GM12878 (cell line): ENCODE data around the gene PPIF. TPM values are rescaled to one million over a fixed set of nuclear protein-coding genes. Genes with fewer than 3 reads are reported as not detected.

Experiments used
- ATAC-seq: fragments of 200-7000 bp; cut with Tn5 transposase; 3 replicates; pipeline ENCODE4 v1.9.1; 2020; ENCODE audit warnings: mild to moderate bottlenecking, moderate library complexity
- BruUV-seq: library from RNA; stranded (reverse); fragments of 400-500 nt; replicated peaks from 2 replicates; lab custom pipeline; 2021; lab: Mats Ljungman, UMichigan
- CTCF ChIA-PET: fragments of 300-600 bp; sonication (Branson Sonifier 250); formaldehyde crosslinking; extraction: SDS; loops from one replicate; lab custom pipeline; 2021; ENCODE audit warnings: inconsistent platforms; lab: Yijun Ruan, JAX
- POLR2A ChIA-PET: fragments of 350-600 bp; formaldehyde crosslinking; extraction: SDS; loops from one replicate; lab custom pipeline; 2021; ENCODE audit warnings: inconsistent platforms; lab: Charles Lee
- RAD21 ChIA-PET: fragments of 300-600 bp; sonication (Branson Sonifier 250); formaldehyde crosslinking; loops from one replicate; lab custom pipeline; 2023; ENCODE audit warnings: antibody characterized with exemption; ENCODE audit not compliant: unreplicated experiment; lab: Charles Lee
- SMC1A ChIA-PET: fragments of 300-600 bp; sonication (Branson Sonifier 250); formaldehyde crosslinking; loops from one replicate; lab custom pipeline; 2023; ENCODE audit not compliant: unreplicated experiment, uncharacterized antibody; lab: Charles Lee
- DNase-seq: peaks from one replicate; pipeline ENCODE4 v3.0.0-alpha.2; 2011; ENCODE audit warnings: low read depth, low spot score
- FAIRE-seq: peaks from 3 replicates; lab custom pipeline; 2011; peaks lifted over from hg19 to GRCh38; lab: Jason Lieb, UNC
- H2AFZ ChIP-seq: 2 replicates; pipeline ENCODE4 v1.6.0; 2011; ENCODE audit warnings: low read depth, low read length, control low read depth; ENCODE audit not compliant: control insufficient read depth
- H3K27ac ChIP-seq: 2 replicates; pipeline ENCODE4 v1.5.1; 2011; ENCODE audit warnings: control low read depth; ENCODE audit not compliant: control insufficient read depth, insufficient read depth
- H3K27me3 ChIP-seq, 2 experiments: replicated peaks in 1 of 2; 2 replicates each; pipeline versions ENCODE4 v1.6.0 to v1.6.1; 2011; ENCODE audit warnings: low read length in 1 of 2; ENCODE audit not compliant: control insufficient read depth in 2 of 2, insufficient read depth in 2 of 2
- H3K36me3 ChIP-seq, 2 experiments: 2 replicates each; pipeline ENCODE4 v1.5.1; 2011; ENCODE audit warnings: low read length in 1 of 2; ENCODE audit not compliant: control insufficient read depth in 2 of 2, insufficient read depth in 2 of 2
- H3K4me1 ChIP-seq: 2 replicates; pipeline ENCODE4 v1.6.1; 2011; ENCODE audit warnings: mild to moderate bottlenecking, low read length, moderate library complexity, mixed read lengths; ENCODE audit not compliant: control insufficient read depth, insufficient read depth
- H3K4me2 ChIP-seq: 2 replicates; pipeline ENCODE4 v1.6.0; 2011; ENCODE audit warnings: control low read depth; ENCODE audit not compliant: control insufficient read depth, insufficient read depth
- H3K4me3 ChIP-seq: fragments of 200-600 bp; sonication (generic); 2 replicates; pipeline ENCODE4 v1.5.1; 2016
- H3K79me2 ChIP-seq: 2 replicates; pipeline ENCODE4 v1.6.0; 2011; ENCODE audit warnings: low read length; ENCODE audit not compliant: control insufficient read depth, insufficient read depth
- H3K9ac ChIP-seq: 2 replicates; pipeline ENCODE4 v1.8.0; 2011; ENCODE audit warnings: low read length, control low read depth, mixed read lengths; ENCODE audit not compliant: control insufficient read depth, insufficient read depth
- H3K9me3 ChIP-seq: replicated peaks from 3 replicates; pipeline ENCODE4 v1.5.1; 2011; ENCODE audit warnings: mild to moderate bottlenecking, low read length; ENCODE audit not compliant: control insufficient read depth, insufficient read depth
- H4K20me1 ChIP-seq: 2 replicates; pipeline ENCODE4 v1.6.0; 2011; ENCODE audit not compliant: control insufficient read depth, insufficient read depth
- CBX3 ChIP-seq: fragments of 200-600 bp; sonication (generic); IDR thresholded peaks from 2 replicates; pipeline ENCODE4 v1.6.1; 2016; ENCODE audit warnings: low read depth, borderline replicate concordance
- CREB1 ChIP-seq: IDR thresholded peaks from 2 replicates; pipeline ENCODE4 v1.6.1; 2012; ENCODE audit warnings: low read depth, mild to moderate bottlenecking, inconsistent platforms
- ELK1 ChIP-seq: IDR thresholded peaks from 2 replicates; pipeline ENCODE4 v1.6.1; 2012; ENCODE audit warnings: low read depth, low read length, improper control_type of control experiment
- GABPA ChIP-seq: IDR thresholded peaks from 2 replicates; pipeline ENCODE4 v1.6.1; 2014; ENCODE audit warnings: antibody characterized with exemption, low read depth, mild to moderate bottlenecking, inconsistent platforms
- HCFC1 ChIP-seq: fragments of 150-350 bp; IDR thresholded peaks from 2 replicates; pipeline ENCODE4 v1.6.1; 2014; ENCODE audit warnings: low read length
- HSF1 ChIP-seq: fragments of 150-350 bp; IDR thresholded peaks from 2 replicates; pipeline ENCODE4 v1.6.1; 2014; ENCODE audit warnings: mild to moderate bottlenecking, low read depth, low read length
- IKZF2 ChIP-seq, 2 experiments: fragments of 450-650 bp; IDR thresholded peaks; 2 replicates each; pipeline ENCODE4 v1.6.1; 2017; ENCODE audit warnings: mild to moderate bottlenecking in 2 of 2, moderate library complexity in 2 of 2
- MLLT1 ChIP-seq: fragments of 450-650 bp; IDR thresholded peaks from 2 replicates; pipeline ENCODE4 v1.6.1; 2016; ENCODE audit warnings: mild to moderate bottlenecking
- NFYA ChIP-seq: IDR thresholded peaks from 2 replicates; pipeline ENCODE4 v1.6.1; 2011; ENCODE audit warnings: low read depth, mild to moderate bottlenecking, low read length, improper control_type of control experiment, borderline replicate concordance
- SMAD1 ChIP-seq: fragments of 450-650 bp; IDR thresholded peaks from 2 replicates; pipeline ENCODE4 v1.6.1; 2018; ENCODE audit warnings: mild to moderate bottlenecking, low read depth; ENCODE audit not compliant: partially characterized antibody
- STAT1 ChIP-seq: fragments of 450-650 bp; conservative IDR thresholded peaks from 2 replicates; pipeline ENCODE4 v1.6.1; 2014; ENCODE audit warnings: antibody characterized with exemption, mild to moderate bottlenecking
- TAF1 ChIP-seq: IDR thresholded peaks from 2 replicates; pipeline ENCODE4 v1.6.1; 2011; ENCODE audit warnings: mild to moderate bottlenecking, low read depth, low read length, borderline replicate concordance
- ZBED1 ChIP-seq: IDR thresholded peaks from 2 replicates; pipeline ENCODE4 v1.6.1; 2016; ENCODE audit warnings: borderline replicate concordance
- ZNF274 ChIP-seq: IDR thresholded peaks from one replicate; pipeline ENCODE4 v1.8.0; 2011; ENCODE audit not compliant: insufficient read length, insufficient read depth
- WGBS: methylation state at CpG from one replicate; pipeline ENCODE4 v1.1.6; 2016; ENCODE audit warnings: low lambda C conversion rate; ENCODE audit not compliant: insufficient replicate concordance, insufficient coverage; ENCODE audit errors: missing lambda C conversion rate; 5-methylcytosine and 5-hydroxymethylcytosine counted together
- in situ Hi-C: fragments of 300-500 bp; cut with MboI; formaldehyde crosslinking; loops from 9 replicates; pipeline ENCODE4 v1.14.3; 2018; ENCODE audit warnings: mixed read lengths
- intact Hi-C: fragments of 100-400 bp; cut with micrococcal nuclease; formaldehyde crosslinking; loops from one replicate; pipeline ENCODE4 v1.14.2; 2022; ENCODE audit not compliant: unreplicated experiment
- polyA plus RNA-seq, 11 experiments: library from polyadenylated mRNA; depleted of rRNA in 4 of 11; unstranded in 6 of 11; stranded (reverse) in 5 of 11; fragments of >200 nt; fragmentation: Nextera tagmentation in 4 of 11; fragmentation: Illumina TruSeq in 1 of 11; extraction: Ambion mirVana in 4 of 11; extraction: Trizol in 1 of 11; gene quantifications; 1 replicate in 1 of 11; 2 replicates in 10 of 11; pipeline versions ENCODE4 v1.2.1 to v1.2.3, GENCODE V29; 2011 to 2016; ENCODE audit warnings: inconsistent platforms in 2 of 11, missing spikeins in 2 of 11, low read depth in 1 of 11
- total RNA-seq, 4 experiments: library from RNA; depleted of rRNA in 3 of 4; stranded (reverse); fragments of >200 nt in 3 of 4; fragmentation: Illumina TruSeq in 1 of 4; extraction: Trizol in 1 of 4; gene quantifications; 2 replicates each; pipeline versions ENCODE4 v1.2.1 to v1.2.3, GENCODE V29; 2013 to 2021
- TF ChIP-seq, protein P1 (sequence below): IDR thresholded peaks from 2 replicates; pipeline ENCODE4 v1.6.1; 2012; ENCODE audit warnings: low read length, inconsistent platforms

The PPIF gene
- total and polyA plus RNA-seq, 10 of the 15 experiments (the other 5 are each of a cell fraction or from before 2014, with no cell fraction given): 28.8 to 180 (median 128) TPM

- H4K20me1 ChIP-seq: no peaks in the 10 kb centered on the region
- H3K4me1 ChIP-seq: no peaks in the 10 kb centered on the region
- H3K9me3 ChIP-seq: no peaks in the 10 kb centered on the region
- POLR2A ChIA-PET: no interaction called here
- RAD21 ChIA-PET: interaction anchor here (1.1 kb wide), 1 partner anchor 23 kb away, joined by 3 read pairs; no protein-coding TSS in a partner anchor
- 35% methylated on average over 17 of the region's 17 CpGs for whole genome bisulfite sequencing
- intact Hi-C loops: no loop called here
- no peak overlapping the region for H3K27ac ChIP-seq
- no peak overlapping the region for H2AFZ ChIP-seq
- TF ChIP-seq GABPA (no peak), IKZF2 (IDR thresholded peaks at IDR 0.05) (no peak), HSF1 (no peak), CBX3 (no peak), ZBED1 (no peak), ZNF274 (no peak), SMAD1 (no peak), CREB1 (no peak), TAF1 (no peak), HCFC1 (no peak), NFYA (no peak), STAT1 (no peak), ELK1 (no peak), MLLT1 (no peak)
- TF ChIP-seq, protein P1, sequence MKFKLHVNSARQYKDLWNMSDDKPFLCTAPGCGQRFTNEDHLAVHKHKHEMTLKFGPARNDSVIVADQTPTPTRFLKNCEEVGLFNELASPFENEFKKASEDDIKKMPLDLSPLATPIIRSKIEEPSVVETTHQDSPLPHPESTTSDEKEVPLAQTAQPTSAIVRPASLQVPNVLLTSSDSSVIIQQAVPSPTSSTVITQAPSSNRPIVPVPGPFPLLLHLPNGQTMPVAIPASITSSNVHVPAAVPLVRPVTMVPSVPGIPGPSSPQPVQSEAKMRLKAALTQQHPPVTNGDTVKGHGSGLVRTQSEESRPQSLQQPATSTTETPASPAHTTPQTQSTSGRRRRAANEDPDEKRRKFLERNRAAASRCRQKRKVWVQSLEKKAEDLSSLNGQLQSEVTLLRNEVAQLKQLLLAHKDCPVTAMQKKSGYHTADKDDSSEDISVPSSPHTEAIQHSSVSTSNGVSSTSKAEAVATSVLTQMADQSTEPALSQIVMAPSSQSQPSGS: no peak
- TF ChIP-seq, all 136 proteins: peak for 0
- H3K4me2 ChIP-seq: no peak overlapping the region
- H3K79me2 ChIP-seq: no peaks in the 10 kb centered on the region
- FAIRE-seq: no peak
- H3K27me3 ChIP-seq: no peaks in the 10 kb centered on the region; a peak in 2 of 4 replicates
- ChIA-PET CTCF (interaction anchor here (1.5 kb wide), 1 partner anchor 23 kb away, joined by 6 read pairs; no protein-coding TSS in a partner anchor), SMC1A (interaction anchor here (0.8 kb wide), 1 partner anchor 9 kb away, joined by 3 read pairs; no protein-coding TSS in a partner anchor)
- in situ Hi-C loops: no loop called here
- DNase-seq: no peak
- no peak overlapping the region for H3K4me3 ChIP-seq
- H3K36me3 ChIP-seq: no peaks in the 10 kb centered on the region
- H3K9ac ChIP-seq: no peak overlapping the region
- no TSS peak for BruUV-seq
- no peak for ATAC-seq
Measured at GRCh38 chr10:79397575-79398303, 50.5 kb downstream of the PPIF start.
